ENCODE measurements around the gene SEPTIN6. TPM values are rescaled to one million over a fixed set of nuclear protein-coding genes. Genes with fewer than 3 reads are reported as not detected.

Gene SEPTIN6
- total and polyA plus RNA-seq, 12 donors: 4.6 to 24.9 (median 8.2) TPM

DNA sequence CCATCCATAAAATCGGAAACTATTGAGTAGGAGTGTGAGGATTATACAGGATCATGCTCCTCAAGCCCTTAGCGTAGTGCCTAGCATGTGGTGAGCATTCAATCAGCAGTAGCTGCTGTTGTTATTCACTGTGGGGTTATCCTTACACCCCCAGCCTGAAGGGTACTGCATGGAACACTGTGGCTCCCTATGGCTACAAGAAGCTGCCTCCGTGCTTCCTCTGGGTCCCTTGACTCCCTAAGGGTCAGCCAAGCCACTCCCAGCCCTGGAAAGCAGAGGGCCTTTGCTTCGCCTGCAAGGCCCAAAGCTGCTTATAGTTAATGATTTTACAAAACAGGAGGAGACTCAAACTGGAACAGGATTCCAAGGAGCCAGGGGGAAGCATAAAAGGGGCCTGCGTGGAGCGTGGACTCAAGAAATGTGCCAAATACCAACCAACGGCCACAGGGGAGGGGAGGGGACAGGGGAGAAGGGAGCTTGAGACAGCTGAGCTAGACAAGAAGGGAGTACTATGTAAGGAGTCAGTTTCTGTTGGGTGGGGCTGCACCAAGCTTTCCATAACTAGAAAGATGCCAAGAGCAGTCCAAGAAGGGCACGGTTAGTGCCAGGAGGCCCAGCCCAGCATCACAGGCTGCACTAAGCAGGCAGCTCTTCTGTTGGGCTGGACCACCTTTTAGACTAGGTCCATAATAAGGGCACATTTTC, 15.9 kb downstream of the SEPTIN6 start:
- no peaks in the 10 kb centered on the region for H3K9me3 ChIP-seq
- no peaks in the 10 kb centered on the region for H3K27me3 ChIP-seq
- H3K4me1 ChIP-seq: peaks cover 0 to 45% (median 0%) of the 10 kb centered on the region in 9 donors
- peaks cover 0 to 23% (median 0%) of the 10 kb centered on the region in 9 donors for H3K36me3 ChIP-seq
- H3K4me3 ChIP-seq: no peak overlapping the region
- TF ChIP-seq, protein P1, sequence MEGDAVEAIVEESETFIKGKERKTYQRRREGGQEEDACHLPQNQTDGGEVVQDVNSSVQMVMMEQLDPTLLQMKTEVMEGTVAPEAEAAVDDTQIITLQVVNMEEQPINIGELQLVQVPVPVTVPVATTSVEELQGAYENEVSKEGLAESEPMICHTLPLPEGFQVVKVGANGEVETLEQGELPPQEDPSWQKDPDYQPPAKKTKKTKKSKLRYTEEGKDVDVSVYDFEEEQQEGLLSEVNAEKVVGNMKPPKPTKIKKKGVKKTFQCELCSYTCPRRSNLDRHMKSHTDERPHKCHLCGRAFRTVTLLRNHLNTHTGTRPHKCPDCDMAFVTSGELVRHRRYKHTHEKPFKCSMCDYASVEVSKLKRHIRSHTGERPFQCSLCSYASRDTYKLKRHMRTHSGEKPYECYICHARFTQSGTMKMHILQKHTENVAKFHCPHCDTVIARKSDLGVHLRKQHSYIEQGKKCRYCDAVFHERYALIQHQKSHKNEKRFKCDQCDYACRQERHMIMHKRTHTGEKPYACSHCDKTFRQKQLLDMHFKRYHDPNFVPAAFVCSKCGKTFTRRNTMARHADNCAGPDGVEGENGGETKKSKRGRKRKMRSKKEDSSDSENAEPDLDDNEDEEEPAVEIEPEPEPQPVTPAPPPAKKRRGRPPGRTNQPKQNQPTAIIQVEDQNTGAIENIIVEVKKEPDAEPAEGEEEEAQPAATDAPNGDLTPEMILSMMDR (IDR thresholded peaks at IDR 0.05): no peak
- DNase-seq (no peak), ATAC-seq (peak in 2 of 8 donors; percentile 45 to 54)
- peak overlapping the region in 2 of 10 donors; percentile 3 to 78 for H3K27ac ChIP-seq
- WGBS, 2 donors: 66 to 72% methylated on average over 8 of the region's 8 CpGs
- intact Hi-C loops (cut with DNase I): no loop called here

DNA sequence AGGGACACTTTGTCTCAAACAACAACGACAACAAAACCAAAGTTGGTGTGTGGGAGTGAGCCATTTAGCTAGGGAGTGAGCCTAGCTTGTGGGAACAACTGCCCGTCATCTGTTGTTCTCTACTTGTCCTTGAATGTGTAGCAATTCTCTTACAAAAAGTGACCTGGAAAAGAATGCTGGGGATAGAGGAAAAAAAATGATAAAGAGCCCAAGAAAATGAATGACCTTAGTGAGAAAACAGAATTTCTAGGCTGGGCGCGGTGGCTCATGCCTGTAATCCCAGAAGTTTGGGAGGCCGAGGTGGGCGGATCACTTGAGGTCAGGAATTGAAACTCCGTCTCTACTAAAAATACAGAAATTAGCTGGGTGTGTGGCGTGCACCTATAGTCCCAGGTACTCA, 19.6 kb downstream of the SEPTIN6 start:
- DNase-seq: no peak
- peaks cover 0 to 30% (median 16%) of the 10 kb centered on the region in 9 donors for H3K4me1 ChIP-seq
- intact Hi-C loops (cut with DNase I): no loop called here

DNA sequence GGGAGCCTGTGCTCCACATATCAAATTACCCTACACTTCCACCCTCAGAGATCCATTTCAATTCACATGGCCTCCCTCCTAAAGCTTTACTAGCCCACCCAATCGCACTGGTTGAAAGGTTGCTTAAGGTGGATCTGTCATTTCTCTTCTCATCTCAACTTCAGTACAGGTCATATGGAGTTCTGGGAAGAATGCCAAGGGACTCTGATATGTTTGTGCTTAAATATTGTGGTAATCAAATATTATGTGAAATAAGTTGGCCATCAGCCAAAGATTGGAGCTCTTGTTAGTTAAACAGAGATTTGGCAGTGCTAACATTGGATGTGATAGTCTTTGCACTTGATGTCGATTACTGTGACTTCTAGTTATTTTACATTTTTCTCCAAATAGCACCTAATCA, 20.5 kb downstream of the SEPTIN6 start:
- no peaks in the 10 kb centered on the region for H3K9me3 ChIP-seq
- no peaks in the 10 kb centered on the region for H3K27me3 ChIP-seq
- ATAC-seq (no peak), DNase-seq (no peak)
- H3K4me1 ChIP-seq: peaks cover 0 to 39% (median 21%) of the 10 kb centered on the region in 9 donors
- peaks cover 0 to 30% (median 0%) of the 10 kb centered on the region in 9 donors for H3K36me3 ChIP-seq
- H3K27ac ChIP-seq: no peak overlapping the region
- WGBS, 2 donors: 62 to 90% methylated on average over 2 of the region's 2 CpGs
- H3K4me3 ChIP-seq: no peak overlapping the region
- TF ChIP-seq, protein P1 (IDR thresholded peaks at IDR 0.05): no peak
- intact Hi-C loops (cut with DNase I): no loop called here

More for the DNA sequence above, 19.6 kb downstream of the SEPTIN6 start:
- no peak overlapping the region for H3K4me3 ChIP-seq
- no peak for ATAC-seq
- TF ChIP-seq, protein P1 (IDR thresholded peaks at IDR 0.05): no peak
- H3K36me3 ChIP-seq: peaks cover 0 to 30% (median 0%) of the 10 kb centered on the region in 9 donors
- no peaks in the 10 kb centered on the region for H3K9me3 ChIP-seq
- no peaks in the 10 kb centered on the region for H3K27me3 ChIP-seq
- H3K27ac ChIP-seq: no peak overlapping the region
- WGBS, 2 donors: 84 to 92% methylated on average over 8 of the region's 8 CpGs

DNA sequence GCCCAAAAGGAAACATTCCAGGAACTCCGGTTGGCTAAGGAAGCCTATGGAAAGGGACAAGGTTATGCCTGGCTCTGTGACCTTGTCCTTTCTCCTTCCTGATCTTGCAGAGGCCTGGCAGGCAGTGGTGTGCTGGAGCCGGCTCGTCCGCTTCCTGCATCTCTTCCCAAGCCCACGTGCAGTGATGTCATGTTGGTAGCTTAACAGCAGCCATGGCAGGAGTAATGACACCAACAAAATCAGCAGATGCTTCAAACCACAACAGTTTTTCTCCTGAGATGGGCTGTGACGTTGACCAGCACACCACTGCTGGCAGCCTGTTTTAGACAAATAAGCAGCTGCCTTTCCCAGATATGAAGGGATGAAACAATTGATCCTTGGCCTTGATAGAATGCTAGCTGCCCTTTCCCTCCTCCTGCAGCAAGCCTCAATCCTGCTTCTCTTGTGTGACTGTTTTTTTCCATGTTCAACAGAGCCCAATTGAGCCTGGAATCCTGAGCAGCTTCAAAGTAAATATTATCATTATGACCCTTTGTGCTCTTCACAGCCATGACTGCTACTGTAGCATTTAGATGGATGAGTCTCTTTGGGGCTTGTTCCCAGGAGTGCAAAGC, 23.4 kb downstream of the SEPTIN6 start:
- ATAC-seq (peak; percentile 30 to 76 (median 71)), DNase-seq (peak in 1 of 2 donors; percentile 42)
- TF ChIP-seq, protein P1 (IDR thresholded peaks at IDR 0.05): no peak
- Histone ChIP-seq H3K27ac (peak overlapping the region in 7 of 10 donors; percentile 6 to 59 (median 35)), H3K4me3 (no peak overlapping the region), H3K4me1 (peaks cover 0 to 38% (median 21%) of the 10 kb centered on the region in 9 donors), H3K9me3 (no peaks in the 10 kb centered on the region), H3K27me3 (no peaks in the 10 kb centered on the region), H3K36me3 (peaks cover 0 to 25% (median 0%) of the 10 kb centered on the region in 9 donors)
- intact Hi-C loops (cut with DNase I): no loop called here
- WGBS, 2 donors: 26 to 27% methylated on average over 5 to 6 of the region's 6 CpGs
